Activated CD8-positive, alpha-beta memory T cell treated with anti-CD3 and anti-CD28 coated beads, Interleukin-2, amount 50 U/mL, for 1 hour (primary cell): ENCODE measurements around the gene TJP2.
"Not testable (repeated sequence)": the region's sequence is repeated elsewhere in the genome, so short reads cannot be mapped to it uniquely, and the experiment has no call there.

ENCODE experiments used
- DNase-seq: peaks from one replicate; pipeline ENCODE4 v3.0.0-alpha.2; 2020; ENCODE audit errors: extremely low read depth

Gene TJP2

GRCh38 chr9:69292078-69292477, 118.0 kb downstream of the TJP2 start:
- DNase-seq = no peak

- DNase-seq = no peak
Observed at GRCh38 chr9:69293156-69293555, 119.1 kb downstream of the TJP2 start.

- no peak for DNase-seq
Observed at GRCh38 chr9:69295872-69296552, 121.9 kb downstream of the TJP2 start.

- DNase-seq = no peak
Observed at GRCh38 chr9:69297300-69297980, 123.4 kb downstream of the TJP2 start.

- no peak for DNase-seq
Observed at GRCh38 chr9:69299315-69299714, 125.2 kb downstream of the TJP2 start.

- DNase-seq = no peak
Observed at GRCh38 chr9:69299826-69300225, 125.7 kb downstream of the TJP2 start.

- DNase-seq = no peak
Observed at GRCh38 chr9:69303331-69303730, 129.3 kb downstream of the TJP2 start.

- DNase-seq = not testable (repeated sequence)
Observed at GRCh38 chr9:69306895-69307445, 132.9 kb downstream of the TJP2 start.

- no peak for DNase-seq
Observed at GRCh38 chr9:69307446-69308205, 133.5 kb downstream of the TJP2 start.

- DNase-seq = no peak
Observed at GRCh38 chr9:69308206-69308931, 134.3 kb downstream of the TJP2 start.

GRCh38 chr9:69313175-69313574, 139.1 kb downstream of the TJP2 start:
- DNase-seq = no peak

GRCh38 chr9:69314547-69314946, 140.5 kb downstream of the TJP2 start:
- no peak for DNase-seq

- DNase-seq = no peak
Observed at GRCh38 chr9:69317081-69317480, 143.0 kb downstream of the TJP2 start.

- no peak for DNase-seq
Observed at GRCh38 chr9:69317894-69318293, 143.8 kb downstream of the TJP2 start.

GRCh38 chr9:69319324-69320025, 145.4 kb downstream of the TJP2 start:
- no peak for DNase-seq

- no peak for DNase-seq
Observed at GRCh38 chr9:69322256-69322655, 148.2 kb downstream of the TJP2 start.

GRCh38 chr9:69323861-69324260, 149.8 kb downstream of the TJP2 start:
- DNase-seq = no peak
